K562 (cell line): ENCODE data around the gene ATP6V0A1. TPM values are rescaled to one million over a fixed set of nuclear protein-coding genes. Genes with fewer than 3 reads are reported as not detected.

ENCODE experiments used
- BRD9 ChIP-seq: fragments of 450-650 bp; IDR thresholded peaks from 2 replicates; pipeline ENCODE4 v1.6.1; 2018; ENCODE audit warnings: low read depth; ENCODE audit not compliant: partially characterized antibody
- GABPB1 ChIP-seq: sonication (generic); formaldehyde crosslinking; IDR thresholded peaks from 2 replicates; pipeline ENCODE4 v1.8.0; 2022; ENCODE audit warnings: mild to moderate bottlenecking, missing genetic modification reagents
- MEF2D ChIP-seq: conservative IDR thresholded peaks from 2 replicates; pipeline ENCODE4 v1.6.1; 2016; ENCODE audit warnings: low read depth, missing genetic modification characterization, missing compliant biosample characterization
- MTA3 ChIP-seq: fragments of 450-650 bp; formaldehyde crosslinking; IDR thresholded peaks from 2 replicates; pipeline ENCODE4 v1.6.1; 2017; ENCODE audit warnings: mild to moderate bottlenecking, borderline replicate concordance
- PTTG1 ChIP-seq: fragments of 450-650 bp; IDR thresholded peaks from 2 replicates; pipeline ENCODE4 v1.6.1; 2016; ENCODE audit warnings: low read depth, mild to moderate bottlenecking, missing genetic modification characterization, missing compliant biosample characterization
- RBM25 ChIP-seq: fragments of 200-400 bp; formaldehyde crosslinking; IDR thresholded peaks from 2 replicates; pipeline ENCODE4 v1.6.1; 2018; ENCODE audit warnings: low read length, low read depth, moderate library complexity; ENCODE audit not compliant: severe bottlenecking
- ZBTB26 ChIP-seq: fragments of 450-650 bp; formaldehyde crosslinking; IDR thresholded peaks from 2 replicates; pipeline ENCODE4 v1.4.0; 2022; ENCODE audit warnings: missing genetic modification characterization
- ZBTB34 ChIP-seq: fragments of 250-450 bp; sonication (Bioruptor Pico); IDR thresholded peaks from 2 replicates; pipeline ENCODE4 v1.8.0; 2021; ENCODE audit warnings: mild to moderate bottlenecking, moderate library complexity
- ZNF174 ChIP-seq: fragments of 250-450 bp; sonication (Bioruptor Pico); IDR thresholded peaks from 2 replicates; pipeline ENCODE4 v1.4.0; 2020; ENCODE audit warnings: mild to moderate bottlenecking
- polyA plus RNA-seq, 8 experiments: library from polyadenylated mRNA; depleted of rRNA in 4 of 8; stranded (reverse) in 5 of 8; unstranded in 3 of 8; fragments of >200 nt; fragmentation: Nextera tagmentation in 2 of 8; fragmentation: Illumina TruSeq in 1 of 8; extraction: Ambion mirVana in 2 of 8; extraction: Trizol in 1 of 8; gene quantifications; 2 replicates each; pipeline versions ENCODE4 v1.2.1 to v1.2.3, GENCODE V29; 2011 to 2014; ENCODE audit warnings: inconsistent platforms in 1 of 8, missing spikeins in 1 of 8
- total RNA-seq, 7 experiments: library from RNA; depleted of rRNA in 6 of 7; stranded (reverse); fragments of >200 nt in 6 of 7; fragmentation: Illumina TruSeq in 2 of 7; extraction: Trizol in 2 of 7; gene quantifications; 2 replicates each; pipeline versions ENCODE4 v1.2.1 to v1.2.3, GENCODE V29; 2011 to 2021; ENCODE audit warnings: low replicate concordance in 1 of 7
- TF ChIP-seq, protein P1 (sequence below): sonication (generic); formaldehyde crosslinking; IDR thresholded peaks from 2 replicates; pipeline ENCODE4 v1.8.0; 2023; ENCODE audit warnings: missing genetic modification reagents, mild to moderate bottlenecking, borderline replicate concordance
- TF ChIP-seq, protein P2 (sequence below): fragments of 450-650 bp; IDR thresholded peaks from 2 replicates; pipeline ENCODE4 v1.7.1; 2018; ENCODE audit warnings: mild to moderate bottlenecking, low read depth; ENCODE audit not compliant: partially characterized antibody

The ATP6V0A1 gene
- total and polyA plus RNA-seq, 9 of the 15 experiments (the other 6 are each of a cell fraction or from before 2014, with no cell fraction given): 11.8 to 158 (median 75.5) TPM

DNA sequence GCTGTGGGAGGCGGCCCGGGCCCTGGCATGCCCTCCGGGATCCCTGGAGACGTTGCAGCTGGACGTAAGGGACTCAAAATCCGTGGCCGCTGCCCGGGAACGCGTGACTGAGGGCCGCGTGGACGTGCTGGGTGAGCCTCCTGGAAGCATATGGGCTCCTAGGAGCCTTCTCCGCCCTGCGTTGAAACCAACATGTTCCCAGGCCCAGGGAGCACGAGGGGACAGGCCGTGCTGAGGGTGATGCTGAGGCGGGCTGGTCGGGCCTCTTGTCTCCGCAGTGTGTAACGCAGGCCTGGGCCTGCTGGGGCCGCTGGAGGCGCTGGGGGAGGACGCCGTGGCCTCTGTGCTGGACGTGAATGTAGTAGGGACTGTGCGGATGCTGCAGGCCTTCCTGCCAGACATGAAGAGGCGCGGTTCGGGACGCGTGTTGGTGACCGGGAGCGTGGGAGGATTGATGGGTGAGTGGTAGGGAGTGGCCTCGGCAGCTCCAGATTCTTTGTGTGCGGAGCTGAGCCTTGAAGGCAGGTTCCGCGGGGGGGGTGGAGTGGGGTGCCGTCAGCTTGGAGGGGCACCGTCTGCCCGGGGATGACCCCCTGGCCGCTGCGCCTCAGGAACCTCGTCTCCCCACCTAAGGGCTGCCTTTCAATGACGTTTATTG lies 94.6 kb downstream of the ATP6V0A1 start (continued):
- TF ChIP-seq, protein P1, sequence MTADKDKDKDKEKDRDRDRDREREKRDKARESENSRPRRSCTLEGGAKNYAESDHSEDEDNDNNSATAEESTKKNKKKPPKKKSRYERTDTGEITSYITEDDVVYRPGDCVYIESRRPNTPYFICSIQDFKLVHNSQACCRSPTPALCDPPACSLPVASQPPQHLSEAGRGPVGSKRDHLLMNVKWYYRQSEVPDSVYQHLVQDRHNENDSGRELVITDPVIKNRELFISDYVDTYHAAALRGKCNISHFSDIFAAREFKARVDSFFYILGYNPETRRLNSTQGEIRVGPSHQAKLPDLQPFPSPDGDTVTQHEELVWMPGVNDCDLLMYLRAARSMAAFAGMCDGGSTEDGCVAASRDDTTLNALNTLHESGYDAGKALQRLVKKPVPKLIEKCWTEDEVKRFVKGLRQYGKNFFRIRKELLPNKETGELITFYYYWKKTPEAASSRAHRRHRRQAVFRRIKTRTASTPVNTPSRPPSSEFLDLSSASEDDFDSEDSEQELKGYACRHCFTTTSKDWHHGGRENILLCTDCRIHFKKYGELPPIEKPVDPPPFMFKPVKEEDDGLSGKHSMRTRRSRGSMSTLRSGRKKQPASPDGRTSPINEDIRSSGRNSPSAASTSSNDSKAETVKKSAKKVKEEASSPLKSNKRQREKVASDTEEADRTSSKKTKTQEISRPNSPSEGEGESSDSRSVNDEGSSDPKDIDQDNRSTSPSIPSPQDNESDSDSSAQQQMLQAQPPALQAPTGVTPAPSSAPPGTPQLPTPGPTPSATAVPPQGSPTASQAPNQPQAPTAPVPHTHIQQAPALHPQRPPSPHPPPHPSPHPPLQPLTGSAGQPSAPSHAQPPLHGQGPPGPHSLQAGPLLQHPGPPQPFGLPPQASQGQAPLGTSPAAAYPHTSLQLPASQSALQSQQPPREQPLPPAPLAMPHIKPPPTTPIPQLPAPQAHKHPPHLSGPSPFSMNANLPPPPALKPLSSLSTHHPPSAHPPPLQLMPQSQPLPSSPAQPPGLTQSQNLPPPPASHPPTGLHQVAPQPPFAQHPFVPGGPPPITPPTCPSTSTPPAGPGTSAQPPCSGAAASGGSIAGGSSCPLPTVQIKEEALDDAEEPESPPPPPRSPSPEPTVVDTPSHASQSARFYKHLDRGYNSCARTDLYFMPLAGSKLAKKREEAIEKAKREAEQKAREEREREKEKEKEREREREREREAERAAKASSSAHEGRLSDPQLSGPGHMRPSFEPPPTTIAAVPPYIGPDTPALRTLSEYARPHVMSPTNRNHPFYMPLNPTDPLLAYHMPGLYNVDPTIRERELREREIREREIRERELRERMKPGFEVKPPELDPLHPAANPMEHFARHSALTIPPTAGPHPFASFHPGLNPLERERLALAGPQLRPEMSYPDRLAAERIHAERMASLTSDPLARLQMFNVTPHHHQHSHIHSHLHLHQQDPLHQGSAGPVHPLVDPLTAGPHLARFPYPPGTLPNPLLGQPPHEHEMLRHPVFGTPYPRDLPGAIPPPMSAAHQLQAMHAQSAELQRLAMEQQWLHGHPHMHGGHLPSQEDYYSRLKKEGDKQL: no peak
- TF ChIP-seq ZBTB34 (CRISPR knock-in tag): no peak
- TF ChIP-seq, protein P2, sequence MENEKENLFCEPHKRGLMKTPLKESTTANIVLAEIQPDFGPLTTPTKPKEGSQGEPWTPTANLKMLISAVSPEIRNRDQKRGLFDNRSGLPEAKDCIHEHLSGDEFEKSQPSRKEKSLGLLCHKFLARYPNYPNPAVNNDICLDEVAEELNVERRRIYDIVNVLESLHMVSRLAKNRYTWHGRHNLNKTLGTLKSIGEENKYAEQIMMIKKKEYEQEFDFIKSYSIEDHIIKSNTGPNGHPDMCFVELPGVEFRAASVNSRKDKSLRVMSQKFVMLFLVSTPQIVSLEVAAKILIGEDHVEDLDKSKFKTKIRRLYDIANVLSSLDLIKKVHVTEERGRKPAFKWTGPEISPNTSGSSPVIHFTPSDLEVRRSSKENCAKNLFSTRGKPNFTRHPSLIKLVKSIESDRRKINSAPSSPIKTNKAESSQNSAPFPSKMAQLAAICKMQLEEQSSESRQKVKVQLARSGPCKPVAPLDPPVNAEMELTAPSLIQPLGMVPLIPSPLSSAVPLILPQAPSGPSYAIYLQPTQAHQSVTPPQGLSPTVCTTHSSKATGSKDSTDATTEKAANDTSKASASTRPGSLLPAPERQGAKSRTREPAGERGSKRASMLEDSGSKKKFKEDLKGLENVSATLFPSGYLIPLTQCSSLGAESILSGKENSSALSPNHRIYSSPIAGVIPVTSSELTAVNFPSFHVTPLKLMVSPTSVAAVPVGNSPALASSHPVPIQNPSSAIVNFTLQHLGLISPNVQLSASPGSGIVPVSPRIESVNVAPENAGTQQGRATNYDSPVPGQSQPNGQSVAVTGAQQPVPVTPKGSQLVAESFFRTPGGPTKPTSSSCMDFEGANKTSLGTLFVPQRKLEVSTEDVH: peak; percentile 30
- TF ChIP-seq GABPB1 (CRISPR knock-in tag): 0 out of 2 replicates have a peak, but pooled peaks have one; percentile 56
- TF ChIP-seq BRD9: no peak
- no peak for TF ChIP-seq ZBTB26 (CRISPR knock-in tag)
- no peak for TF ChIP-seq PTTG1
- no peak for TF ChIP-seq RBM25
- TF ChIP-seq ZNF174 (CRISPR knock-in tag): no peak
- no peak for TF ChIP-seq MEF2D (tag)
- peak; percentile 53; the same call in 1 of the 2 replicates for TF ChIP-seq MTA3
